BJ (cell line): Measurements from ENCODE around the gene SPDYA. TPM values are rescaled to one million over a fixed set of nuclear protein-coding genes. Genes with fewer than 3 reads are reported as not detected.

Source experiments
- CTCF ChIA-PET: fragments of 350-600 bp; formaldehyde crosslinking; extraction: SDS; loops from one replicate; lab custom pipeline; 2021; ENCODE audit warnings: antibody characterized with exemption, inconsistent platforms; lab: Yijun Ruan, JAX
- POLR2A ChIA-PET: fragments of 300-600 bp; sonication (Branson Sonifier 250); formaldehyde crosslinking; extraction: SDS; loops from one replicate; lab custom pipeline; 2021; ENCODE audit warnings: antibody characterized with exemption; lab: Charles Lee
- DNase-seq: peaks from one replicate; pipeline ENCODE4 v3.0.0-alpha.2; 2011; ENCODE audit warnings: low read depth
- H3K27me3 ChIP-seq: 2 replicates; pipeline ENCODE4 v1.6.0; 2011; ENCODE audit warnings: low read length; ENCODE audit not compliant: control insufficient read depth, insufficient read depth
- H3K36me3 ChIP-seq: 2 replicates; pipeline ENCODE4 v1.5.1; 2011; ENCODE audit warnings: low read length; ENCODE audit not compliant: control insufficient read depth, insufficient read depth
- H3K4me3 ChIP-seq: 2 replicates; pipeline ENCODE4 v1.5.1; 2011; ENCODE audit warnings: low read depth, mild to moderate bottlenecking, control low read depth, low read length
- CTCF ChIP-seq: IDR thresholded peaks from 2 replicates; pipeline ENCODE4 v1.5.1; 2011; ENCODE audit warnings: low read depth, mild to moderate bottlenecking, control low read depth, inconsistent platforms, low read length, moderate library complexity; ENCODE audit not compliant: insufficient read depth
- polyA minus RNA-seq: library from RNA; depleted of rRNA, polyadenylated mRNA; stranded (reverse); fragments of >200 nt; gene quantifications from 2 replicates; pipeline ENCODE4 v1.2.3, GENCODE V29; 2011; rRNA and poly(A)+ RNA removed
- polyA plus RNA-seq: library from polyadenylated mRNA; depleted of rRNA; stranded (reverse); fragments of >200 nt; gene quantifications from 2 replicates; pipeline ENCODE4 v1.2.3, GENCODE V29; 2011; rRNA removed

Gene SPDYA
- polyA plus RNA-seq (0.10 TPM in 1 of 2 replicates, not detected in the other), polyA minus RNA-seq (0.26 and 0.66 TPM in 2 replicates)

GRCh38 chr2:28810384-28811285 lies at the start of gene SPDYA:
SPDYA (plus strand) TSS chr2:28810834; CDS start chr2:28816015, 5,181 bp downstream.
- Histone ChIP-seq H3K4me3 (peak within 1 kb of the TSS; percentile 51), H3K36me3 (no peaks in the 10 kb centered on the region), H3K27me3 (no peaks in the 10 kb centered on the region)
- POLR2A ChIA-PET = no interaction called here
- CTCF ChIA-PET = interaction anchor here (1.0 to 1.3 kb wide), 5 partner anchors 10 to 216 kb away, joined by 3 to 6 read pairs (median 3); no protein-coding TSS in a partner anchor
- no peak for DNase-seq
- TF ChIP-seq CTCF = no peak

DNA sequence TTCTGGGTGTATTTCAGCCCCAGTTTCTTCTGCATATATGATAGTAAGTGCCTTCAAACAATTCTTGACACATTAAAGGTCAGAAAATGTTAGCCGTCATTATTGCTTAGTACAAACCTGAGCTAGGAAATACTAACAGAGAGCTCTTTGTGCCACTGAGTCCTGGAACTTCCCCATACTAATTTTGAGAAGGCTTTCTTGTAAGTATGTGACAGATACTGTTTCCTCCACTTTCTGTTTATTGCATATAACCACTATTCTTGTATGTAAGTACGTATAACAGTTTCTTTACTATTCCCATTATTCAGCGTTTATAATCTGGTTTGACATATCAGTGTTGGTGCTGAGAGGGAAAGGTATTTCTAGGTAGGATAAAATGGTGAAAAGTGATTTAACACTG lies 49.2 kb upstream of the SPDYA start:
- no peak for DNase-seq
- peaks cover 3% of the 10 kb centered on the region for H3K36me3 ChIP-seq
- H3K27me3 ChIP-seq = no peaks in the 10 kb centered on the region
- ChIA-PET POLR2A (no interaction called here), CTCF (interaction anchor here (1.1 to 1.6 kb wide), 2 partner anchors 181 to 195 kb away, joined by 3 to 9 read pairs; no protein-coding TSS in a partner anchor)
- TF ChIP-seq CTCF = no peak
- no peak overlapping the region for H3K4me3 ChIP-seq

DNA sequence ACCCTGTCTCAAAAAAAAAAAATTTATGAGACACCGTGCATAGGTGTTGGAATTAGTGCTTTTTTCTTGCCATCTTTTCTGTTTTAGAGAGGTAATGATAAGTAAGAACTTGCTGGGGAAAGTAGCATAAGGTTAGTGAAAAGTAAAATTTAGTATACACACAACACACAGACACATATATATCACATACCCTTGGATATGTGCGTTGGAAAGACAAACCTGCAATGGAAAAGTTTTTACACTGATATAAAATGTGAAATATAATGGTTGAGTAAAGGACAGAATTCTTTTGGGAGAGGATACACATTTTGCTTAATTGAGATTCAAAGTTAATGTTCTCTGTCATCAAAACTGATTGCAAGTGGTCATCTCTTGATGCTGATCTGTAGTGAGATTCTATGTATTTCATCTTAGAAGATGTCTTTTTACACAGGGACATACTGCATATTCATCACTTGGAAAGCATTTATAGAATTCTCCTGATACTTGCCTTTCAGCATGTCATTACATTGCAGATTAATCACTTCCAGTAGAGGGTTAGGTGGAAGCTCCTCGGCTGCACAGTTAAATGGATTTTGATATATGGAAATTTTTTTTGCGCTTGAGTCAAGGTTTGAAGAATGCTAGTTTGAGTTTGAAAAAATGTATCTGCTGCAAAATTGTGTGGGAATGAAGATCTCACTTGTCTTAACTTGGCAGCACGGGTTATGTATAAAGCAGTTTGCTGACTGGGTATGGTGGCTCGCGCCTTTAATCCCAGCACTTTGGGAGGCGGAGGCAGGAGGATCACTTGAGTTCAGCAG lies 45.5 kb upstream of the SPDYA start:
- TF ChIP-seq CTCF = no peak
- ChIA-PET CTCF (interaction anchor here (1.0 kb wide), 1 partner anchor 198 kb away, joined by 4 read pairs; no protein-coding TSS in a partner anchor), POLR2A (no interaction called here)
- DNase-seq = no peak
- peaks cover 3% of the 10 kb centered on the region for H3K36me3 ChIP-seq
- H3K4me3 ChIP-seq = no peak overlapping the region
- no peaks in the 10 kb centered on the region for H3K27me3 ChIP-seq

- CTCF ChIA-PET = interaction anchor here (0.6 to 1.1 kb wide), 4 partner anchors 14 to 313 kb away, joined by 3 to 7 read pairs (median 4); no protein-coding TSS in a partner anchor
- Histone ChIP-seq H3K4me3 (no peak overlapping the region), H3K27me3 (no peaks in the 10 kb centered on the region), H3K36me3 (0 out of 2 replicates have a peak, but pooled peaks cover under 1% of the 10 kb centered on the region)
- DNase-seq = no peak
- POLR2A ChIA-PET = no interaction called here
- no peak for TF ChIP-seq CTCF
Measured at GRCh38 chr2:28766070-28766469, 44.6 kb upstream of the SPDYA start.
